Nephron progenitor cell (in vitro differentiated cells): ENCODE measurements around the gene CD69.

Experiments used
- DNase-seq: peaks from one replicate; pipeline ENCODE4 v3.0.0; 2021
- H3K27ac Mint-ChIP-seq: 2 replicates; pipeline ENCODE4 v1.8.0; 2021; ENCODE audit warnings: mild to moderate bottlenecking, moderate library complexity, mixed read lengths
- H3K27me3 Mint-ChIP-seq: 2 replicates; pipeline ENCODE4 v1.8.0; 2021; ENCODE audit warnings: mild to moderate bottlenecking, low read depth, mixed read lengths; ENCODE audit not compliant: poor library complexity
- H3K36me3 Mint-ChIP-seq: 2 replicates; pipeline ENCODE4 v1.8.0; 2021; ENCODE audit warnings: low read depth, mixed read lengths
- H3K4me1 Mint-ChIP-seq: 2 replicates; pipeline ENCODE4 v1.8.0; 2021; ENCODE audit warnings: mixed read lengths
- H3K4me3 Mint-ChIP-seq: 2 replicates; pipeline ENCODE4 v1.8.0; 2021; ENCODE audit warnings: mild to moderate bottlenecking, moderate library complexity, mixed read lengths
- H3K9me3 Mint-ChIP-seq: 2 replicates; pipeline ENCODE4 v1.8.0; 2021; ENCODE audit warnings: mild to moderate bottlenecking, moderate library complexity, mixed read lengths
- CTCF ChIP-seq: fragments of 200-600 bp; sonication (generic); IDR thresholded peaks from 2 replicates; pipeline ENCODE4 v1.5.0; 2021; ENCODE audit warnings: antibody characterized with exemption

Gene CD69

GRCh38 chr12:9754099-9754927, 6.4 kb downstream of the CD69 start:
- TF ChIP-seq CTCF = no peak
- H3K36me3 Mint-ChIP-seq = no peaks in the 10 kb centered on the region
- no peaks in the 10 kb centered on the region for H3K9me3 Mint-ChIP-seq
- H3K4me3 Mint-ChIP-seq = no peak overlapping the region
- no peak overlapping the region for H3K27ac Mint-ChIP-seq
- no peak for DNase-seq
- peaks cover 4% of the 10 kb centered on the region for H3K27me3 Mint-ChIP-seq
- H3K4me1 Mint-ChIP-seq = no peaks in the 10 kb centered on the region

- DNase-seq = no peak
- Mint-ChIP-seq H3K36me3 (no peaks in the 10 kb centered on the region), H3K4me1 (no peaks in the 10 kb centered on the region), H3K9me3 (no peaks in the 10 kb centered on the region), H3K27ac (no peak overlapping the region), H3K27me3 (peaks cover 4% of the 10 kb centered on the region), H3K4me3 (no peak overlapping the region)
- TF ChIP-seq CTCF = no peak
Measured at GRCh38 chr12:9753498-9753897, 7.2 kb downstream of the CD69 start.

GRCh38 chr12:9753073-9753472, 7.6 kb downstream of the CD69 start:
- Mint-ChIP-seq H3K4me1 (no peaks in the 10 kb centered on the region), H3K9me3 (no peaks in the 10 kb centered on the region), H3K27me3 (peaks cover 4% of the 10 kb centered on the region), H3K36me3 (no peaks in the 10 kb centered on the region), H3K27ac (no peak overlapping the region), H3K4me3 (no peak overlapping the region)
- no peak for TF ChIP-seq CTCF
- no peak for DNase-seq

- DNase-seq = no peak
- peaks cover 4% of the 10 kb centered on the region for H3K27me3 Mint-ChIP-seq
- no peaks in the 10 kb centered on the region for H3K36me3 Mint-ChIP-seq
- no peak for TF ChIP-seq CTCF
- H3K4me3 Mint-ChIP-seq = no peak overlapping the region
- H3K27ac Mint-ChIP-seq = no peak overlapping the region
- no peaks in the 10 kb centered on the region for H3K9me3 Mint-ChIP-seq
- no peaks in the 10 kb centered on the region for H3K4me1 Mint-ChIP-seq
Measured at GRCh38 chr12:9752145-9752933, 8.4 kb downstream of the CD69 start.

GRCh38 chr12:9751204-9752144, 9.2 kb downstream of the CD69 start:
- Mint-ChIP-seq H3K27ac (no peak overlapping the region), H3K4me3 (no peak overlapping the region), H3K4me1 (no peaks in the 10 kb centered on the region), H3K9me3 (no peaks in the 10 kb centered on the region), H3K27me3 (peaks cover 4% of the 10 kb centered on the region), H3K36me3 (no peaks in the 10 kb centered on the region)
- DNase-seq = no peak
- TF ChIP-seq CTCF = no peak
